Stomach smooth muscle (tissue), 2 donors: ENCODE results near the gene LMCD1.

ENCODE experiments used
- H3K27ac ChIP-seq: one replicate; pipeline ENCODE4 v1.7.0; 2013; ENCODE audit warnings: mild to moderate bottlenecking, low read length, inconsistent platforms
- H3K27me3 ChIP-seq, 2 donors: one replicate each; pipeline ENCODE4 v1.7.0; 2013; ENCODE audit warnings: low read length in 2 of 2; ENCODE audit not compliant: insufficient read depth in 2 of 2, control insufficient read depth in 1 of 2
- H3K36me3 ChIP-seq, 2 donors: one replicate each; pipeline ENCODE4 v1.7.0; 2013; ENCODE audit warnings: low read length in 2 of 2; ENCODE audit not compliant: control insufficient read depth in 2 of 2, insufficient read depth in 2 of 2
- H3K4me1 ChIP-seq: one replicate; pipeline ENCODE4 v1.7.0; 2013; ENCODE audit warnings: low read length; ENCODE audit not compliant: control insufficient read depth, insufficient read depth
- H3K4me3 ChIP-seq, 2 donors: one replicate each; pipeline ENCODE4 v1.7.0; 2013; ENCODE audit warnings: low read length in 2 of 2
- H3K9ac ChIP-seq, 2 donors: one replicate each; pipeline ENCODE4 v1.7.0; 2013; ENCODE audit warnings: low read length in 2 of 2, mild to moderate bottlenecking in 1 of 2
- H3K9me3 ChIP-seq, 2 donors: one replicate each; pipeline ENCODE4 v1.7.0; 2013; ENCODE audit warnings: low read length in 2 of 2; ENCODE audit not compliant: control insufficient read depth in 2 of 2
- donor health status: healthy.
- donor health status: Pancreatic carcinoma.

The LMCD1 gene

GRCh38 chr3:8464668-8465067 lies 37.0 kb upstream of the LMCD1 start:
- Histone ChIP-seq H3K36me3 (no peaks in the 10 kb centered on the region), H3K4me3 (no peak overlapping the region), H3K27me3 (no peaks in the 10 kb centered on the region), H3K4me1 (no peaks in the 10 kb centered on the region), H3K9me3 (no peaks in the 10 kb centered on the region), H3K27ac (no peak overlapping the region), H3K9ac (no peak overlapping the region)

GRCh38 chr3:8466526-8466925 lies 35.1 kb upstream of the LMCD1 start:
- H3K4me3 ChIP-seq, result no peak overlapping the region
- no peaks in the 10 kb centered on the region for H3K36me3 ChIP-seq
- H3K27me3 ChIP-seq, result no peaks in the 10 kb centered on the region
- no peak overlapping the region for H3K27ac ChIP-seq
- H3K9ac ChIP-seq, result no peak overlapping the region
- H3K9me3 ChIP-seq, result no peaks in the 10 kb centered on the region
- H3K4me1 ChIP-seq, result no peaks in the 10 kb centered on the region

- Histone ChIP-seq H3K4me1 (no peaks in the 10 kb centered on the region), H3K27me3 (no peaks in the 10 kb centered on the region), H3K9ac (no peak overlapping the region), H3K36me3 (no peaks in the 10 kb centered on the region), H3K27ac (no peak overlapping the region), H3K4me3 (no peak overlapping the region), H3K9me3 (no peaks in the 10 kb centered on the region)
These were observed 30.8 kb upstream of the LMCD1 start for GRCh38 chr3:8470801-8471200.

GRCh38 chr3:8472549-8472948 lies 29.1 kb upstream of the LMCD1 start:
- no peak overlapping the region for H3K27ac ChIP-seq
- H3K9ac ChIP-seq, result no peak overlapping the region
- H3K27me3 ChIP-seq, result no peaks in the 10 kb centered on the region
- no peaks in the 10 kb centered on the region for H3K9me3 ChIP-seq
- H3K4me1 ChIP-seq, result no peaks in the 10 kb centered on the region
- no peaks in the 10 kb centered on the region for H3K36me3 ChIP-seq
- H3K4me3 ChIP-seq, result no peak overlapping the region

GRCh38 chr3:8473029-8473428 lies 28.6 kb upstream of the LMCD1 start:
- Histone ChIP-seq H3K4me1 (no peaks in the 10 kb centered on the region), H3K9me3 (no peaks in the 10 kb centered on the region), H3K9ac (no peak overlapping the region), H3K27ac (no peak overlapping the region), H3K27me3 (no peaks in the 10 kb centered on the region), H3K36me3 (no peaks in the 10 kb centered on the region), H3K4me3 (no peak overlapping the region)

- no peak overlapping the region for H3K9ac ChIP-seq
- H3K27me3 ChIP-seq, result no peaks in the 10 kb centered on the region
- no peak overlapping the region for H3K4me3 ChIP-seq
- H3K27ac ChIP-seq, result no peak overlapping the region
- H3K4me1 ChIP-seq, result no peaks in the 10 kb centered on the region
- no peaks in the 10 kb centered on the region for H3K36me3 ChIP-seq
- no peaks in the 10 kb centered on the region for H3K9me3 ChIP-seq
These were observed 27.6 kb upstream of the LMCD1 start for GRCh38 chr3:8473990-8474389.

GRCh38 chr3:8474991-8475390 lies 26.6 kb upstream of the LMCD1 start:
- Histone ChIP-seq H3K36me3 (no peaks in the 10 kb centered on the region), H3K4me1 (no peaks in the 10 kb centered on the region), H3K27ac (no peak overlapping the region), H3K4me3 (no peak overlapping the region), H3K9me3 (no peaks in the 10 kb centered on the region), H3K9ac (no peak overlapping the region), H3K27me3 (no peaks in the 10 kb centered on the region)

GRCh38 chr3:8480699-8481098 lies 20.9 kb upstream of the LMCD1 start:
- peaks cover 7% of the 10 kb centered on the region for H3K4me1 ChIP-seq
- H3K27me3 ChIP-seq, result no peaks in the 10 kb centered on the region
- H3K36me3 ChIP-seq, result no peaks in the 10 kb centered on the region
- H3K27ac ChIP-seq, result no peak overlapping the region
- no peaks in the 10 kb centered on the region for H3K9me3 ChIP-seq
- no peak overlapping the region for H3K4me3 ChIP-seq
- H3K9ac ChIP-seq, result no peak overlapping the region

GRCh38 chr3:8481380-8481779 lies 20.2 kb upstream of the LMCD1 start:
- Histone ChIP-seq H3K4me3 (no peak overlapping the region), H3K4me1 (peaks cover 7% of the 10 kb centered on the region), H3K36me3 (no peaks in the 10 kb centered on the region), H3K27me3 (no peaks in the 10 kb centered on the region), H3K9ac (no peak overlapping the region), H3K9me3 (no peaks in the 10 kb centered on the region), H3K27ac (no peak overlapping the region)

GRCh38 chr3:8482263-8482662 lies 19.4 kb upstream of the LMCD1 start:
- H3K27ac ChIP-seq, result no peak overlapping the region
- H3K9ac ChIP-seq, result no peak overlapping the region
- no peaks in the 10 kb centered on the region for H3K9me3 ChIP-seq
- peaks cover 7% of the 10 kb centered on the region for H3K4me1 ChIP-seq
- H3K36me3 ChIP-seq, result no peaks in the 10 kb centered on the region
- H3K27me3 ChIP-seq, result no peaks in the 10 kb centered on the region
- H3K4me3 ChIP-seq, result no peak overlapping the region

- Histone ChIP-seq H3K9ac (no peak overlapping the region), H3K27ac (no peak overlapping the region), H3K27me3 (no peaks in the 10 kb centered on the region), H3K4me1 (peaks cover 7% of the 10 kb centered on the region), H3K9me3 (no peaks in the 10 kb centered on the region), H3K36me3 (no peaks in the 10 kb centered on the region), H3K4me3 (no peak overlapping the region)
These were observed 18.5 kb upstream of the LMCD1 start for GRCh38 chr3:8482960-8483665.
